SU-DHL-6 (cell line): Measurements from ENCODE around the gene C2CD4C.

Source experiments
- H2AFZ ChIP-seq: fragments of 200-600 bp; sonication (generic); 2 replicates; pipeline ENCODE4 v1.6.1; 2014; ENCODE audit warnings: low read depth, mild to moderate bottlenecking, moderate library complexity, mixed read lengths, antibody characterized with exemption, low read length; ENCODE audit not compliant: severe bottlenecking
- H3F3A ChIP-seq: fragments of 200-600 bp; shearing (Covaris generic); 2 replicates; pipeline ENCODE4 v1.6.0; 2016; ENCODE audit warnings: antibody characterized with exemption, mild to moderate bottlenecking; ENCODE audit not compliant: insufficient read depth
- H3K27ac ChIP-seq: fragments of 200-600 bp; sonication (generic); 2 replicates; pipeline ENCODE4 v1.5.1; 2016; ENCODE audit warnings: low read depth, mild to moderate bottlenecking, low read length, moderate library complexity, mixed read lengths
- H3K27me3 ChIP-seq: fragments of 200-600 bp; sonication (generic), shearing (Covaris generic); 2 replicates; pipeline ENCODE4 v1.6.0; 2014; ENCODE audit warnings: mild to moderate bottlenecking, low read length
- H3K36me3 ChIP-seq: fragments of 200-600 bp; sonication (generic); 2 replicates; pipeline ENCODE4 v1.6.1; 2014; ENCODE audit warnings: mild to moderate bottlenecking, low read length, mixed read lengths
- H3K4me2 ChIP-seq: fragments of 300-600, 200-600 bp; shearing (Covaris generic), sonication (generic); 2 replicates; pipeline ENCODE4 v1.6.0; 2014; ENCODE audit warnings: low read length, low read depth, mild to moderate bottlenecking; ENCODE audit not compliant: poor library complexity, severe bottlenecking
- H3K4me3 ChIP-seq: fragments of 200-600 bp; sonication (generic); 2 replicates; pipeline ENCODE4 v1.5.1; 2014; ENCODE audit warnings: antibody characterized with exemption, low read length, mild to moderate bottlenecking, mixed read lengths; ENCODE audit not compliant: insufficient read depth, poor library complexity, severe bottlenecking
- H3K79me2 ChIP-seq: fragments of 200-600 bp; sonication (generic); 2 replicates; pipeline ENCODE4 v1.6.1; 2014; ENCODE audit warnings: mild to moderate bottlenecking, low read length, moderate library complexity; ENCODE audit not compliant: insufficient read depth
- H3K9ac ChIP-seq: fragments of 200-600 bp; sonication (generic); 2 replicates; pipeline ENCODE4 v1.7.0; 2014; ENCODE audit warnings: mild to moderate bottlenecking, low read length
- H3K9me2 ChIP-seq: fragments of 200-600 bp; sonication (generic); replicated peaks from 2 replicates; pipeline ENCODE4 v1.6.1; 2014; ENCODE audit warnings: low read length; ENCODE audit not compliant: insufficient read depth
- H3K9me3 ChIP-seq: fragments of 200-600 bp; sonication (generic); 2 replicates; pipeline ENCODE4 v1.6.1; 2014; ENCODE audit warnings: low read length, mixed read lengths; ENCODE audit not compliant: insufficient read depth
- H4K20me1 ChIP-seq: fragments of 200-600 bp; sonication (generic); 2 replicates; pipeline ENCODE4 v1.6.1; 2014; ENCODE audit warnings: low read depth, mild to moderate bottlenecking, antibody characterized with exemption, low read length, moderate library complexity, mixed read lengths
- EZH2phosphoT487 ChIP-seq: fragments of 200-600 bp; sonication (generic), shearing (Covaris generic); conservative IDR thresholded peaks from 2 replicates; pipeline ENCODE4 v1.6.1; 2018; ENCODE audit warnings: mild to moderate bottlenecking, antibody characterized with exemption, low read length, moderate library complexity, mixed read lengths
- TF ChIP-seq, protein P1 (sequence below): fragments of 200-600 bp; sonication (generic); IDR thresholded peaks from one replicate; pipeline ENCODE4 v1.5.1; 2017; ENCODE audit warnings: antibody characterized with exemption, mild to moderate bottlenecking, low read length, moderate library complexity; ENCODE audit not compliant: insufficient read depth, poor library complexity, severe bottlenecking

Gene C2CD4C

DNA sequence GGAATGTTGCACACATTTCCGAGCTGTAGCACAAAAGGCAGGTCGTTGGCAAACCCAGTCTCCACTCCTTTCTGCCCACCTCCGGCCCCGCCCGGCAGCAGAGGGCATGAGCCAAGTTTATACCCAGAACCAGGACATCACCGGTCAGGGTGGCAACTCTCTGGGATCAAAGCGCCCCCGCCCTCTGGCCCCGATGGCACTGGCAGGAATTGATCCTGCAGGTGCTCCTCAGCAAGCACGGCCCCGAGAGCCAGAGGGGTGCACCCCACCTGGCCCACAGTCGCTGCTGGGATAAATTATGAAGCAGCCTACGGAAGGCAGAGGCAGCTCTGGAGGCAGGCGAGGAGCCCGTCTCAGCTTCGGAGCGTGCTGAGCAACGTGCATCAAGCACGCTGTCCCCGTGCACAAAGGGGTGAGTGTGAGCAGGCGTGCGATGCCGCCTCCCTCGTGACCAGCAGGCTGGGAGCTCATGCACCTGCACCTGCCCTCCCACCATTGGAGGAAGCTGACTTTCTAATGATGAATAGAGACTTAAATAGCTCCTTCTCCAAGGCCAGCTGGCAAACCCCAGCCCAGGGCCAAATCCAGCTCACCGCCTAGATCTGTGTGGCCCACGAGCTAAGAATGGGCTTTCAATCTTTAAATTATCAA lies 26.2 kb upstream of the C2CD4C start:
- Histone ChIP-seq H3K27ac (no peak overlapping the region), H3K79me2 (no peaks in the 10 kb centered on the region), H3K9ac (no peak overlapping the region), H3K9me3 (no peaks in the 10 kb centered on the region), H3K9me2 (no peaks in the 10 kb centered on the region), H3F3A (no peaks in the 10 kb centered on the region), H3K4me3 (no peak overlapping the region), H2AFZ (no peak overlapping the region), H3K4me2 (no peak overlapping the region), H3K27me3 (no peaks in the 10 kb centered on the region), H4K20me1 (no peaks in the 10 kb centered on the region), H3K36me3 (no peaks in the 10 kb centered on the region)
- TF ChIP-seq, protein P1, sequence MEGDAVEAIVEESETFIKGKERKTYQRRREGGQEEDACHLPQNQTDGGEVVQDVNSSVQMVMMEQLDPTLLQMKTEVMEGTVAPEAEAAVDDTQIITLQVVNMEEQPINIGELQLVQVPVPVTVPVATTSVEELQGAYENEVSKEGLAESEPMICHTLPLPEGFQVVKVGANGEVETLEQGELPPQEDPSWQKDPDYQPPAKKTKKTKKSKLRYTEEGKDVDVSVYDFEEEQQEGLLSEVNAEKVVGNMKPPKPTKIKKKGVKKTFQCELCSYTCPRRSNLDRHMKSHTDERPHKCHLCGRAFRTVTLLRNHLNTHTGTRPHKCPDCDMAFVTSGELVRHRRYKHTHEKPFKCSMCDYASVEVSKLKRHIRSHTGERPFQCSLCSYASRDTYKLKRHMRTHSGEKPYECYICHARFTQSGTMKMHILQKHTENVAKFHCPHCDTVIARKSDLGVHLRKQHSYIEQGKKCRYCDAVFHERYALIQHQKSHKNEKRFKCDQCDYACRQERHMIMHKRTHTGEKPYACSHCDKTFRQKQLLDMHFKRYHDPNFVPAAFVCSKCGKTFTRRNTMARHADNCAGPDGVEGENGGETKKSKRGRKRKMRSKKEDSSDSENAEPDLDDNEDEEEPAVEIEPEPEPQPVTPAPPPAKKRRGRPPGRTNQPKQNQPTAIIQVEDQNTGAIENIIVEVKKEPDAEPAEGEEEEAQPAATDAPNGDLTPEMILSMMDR = no peak
- TF ChIP-seq EZH2phosphoT487 = no peak

DNA sequence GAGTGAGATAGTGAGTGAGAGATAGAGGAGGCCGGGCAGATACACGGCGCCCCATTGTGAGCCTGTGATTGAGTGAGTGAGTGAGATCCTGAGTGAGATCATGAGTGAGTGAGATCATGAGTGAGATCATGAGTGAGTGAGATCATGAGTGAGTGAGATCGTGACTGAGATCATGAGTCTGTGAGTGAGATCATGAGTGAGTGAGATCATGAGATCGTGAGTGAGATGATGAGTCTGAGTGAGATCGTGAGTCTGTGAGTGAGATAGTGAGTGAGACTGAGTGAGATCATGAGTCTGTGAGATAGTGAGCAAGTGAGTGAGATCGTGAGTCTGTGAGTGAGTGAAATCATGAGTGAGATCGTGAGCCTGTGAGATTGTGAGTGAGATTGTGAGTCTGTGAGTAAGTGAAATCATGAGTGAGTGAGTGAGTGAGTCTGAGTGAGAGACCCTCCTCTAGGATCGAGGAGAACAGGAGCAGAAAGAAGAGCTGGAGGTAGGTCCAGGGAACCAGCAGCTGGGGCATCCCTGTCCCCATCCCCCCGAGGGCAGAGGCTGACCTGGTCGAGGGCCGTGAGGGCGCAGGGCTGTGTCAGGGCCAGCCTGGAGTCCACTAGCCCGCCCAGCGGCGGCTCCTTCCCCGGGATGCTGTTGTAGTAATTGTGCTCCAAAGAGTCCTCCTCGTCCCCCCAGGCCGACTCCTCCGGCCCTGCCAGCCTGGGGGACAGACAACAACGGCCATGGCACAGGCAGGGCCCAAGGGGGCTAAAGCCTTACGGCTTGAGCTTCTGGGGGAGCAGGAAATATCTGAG lies 25.4 kb upstream of the C2CD4C start:
- Histone ChIP-seq H3K9ac (no peak overlapping the region), H3K27me3 (no peaks in the 10 kb centered on the region), H3K9me2 (no peaks in the 10 kb centered on the region), H3K27ac (no peak overlapping the region), H3K36me3 (no peaks in the 10 kb centered on the region), H3K4me3 (no peak overlapping the region), H3K4me2 (no peak overlapping the region), H3K9me3 (no peaks in the 10 kb centered on the region), H3F3A (no peaks in the 10 kb centered on the region), H2AFZ (no peak overlapping the region), H4K20me1 (no peaks in the 10 kb centered on the region), H3K79me2 (no peaks in the 10 kb centered on the region)
- no peak for TF ChIP-seq EZH2phosphoT487
- TF ChIP-seq, protein P1 = no peak

DNA sequence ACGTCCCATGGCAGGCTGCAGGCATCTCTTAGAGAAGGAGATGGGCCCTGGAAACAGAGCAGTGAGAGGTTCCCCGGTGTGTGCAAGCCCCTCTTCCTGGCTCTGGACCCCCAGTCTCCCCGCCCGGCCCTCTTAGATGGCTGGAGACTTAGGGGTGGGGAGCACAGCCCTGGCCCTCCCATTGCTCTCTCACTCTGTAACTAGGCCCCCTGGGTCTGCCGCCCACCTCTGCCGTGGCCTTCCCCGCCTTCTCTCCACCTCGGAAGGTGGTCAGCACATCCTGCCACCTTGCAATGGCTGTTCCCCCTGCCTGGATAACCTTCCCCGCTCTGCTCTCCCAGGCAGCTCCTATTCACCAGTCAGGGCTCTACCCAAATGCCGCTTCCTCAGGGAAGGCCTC lies 21.8 kb upstream of the C2CD4C start:
- Histone ChIP-seq H3K27me3 (no peaks in the 10 kb centered on the region), H3F3A (no peaks in the 10 kb centered on the region), H3K79me2 (no peaks in the 10 kb centered on the region), H3K9me2 (no peaks in the 10 kb centered on the region), H3K4me3 (no peak overlapping the region), H4K20me1 (no peaks in the 10 kb centered on the region), H3K4me2 (no peak overlapping the region), H3K9ac (no peak overlapping the region), H2AFZ (no peak overlapping the region), H3K9me3 (no peaks in the 10 kb centered on the region), H3K36me3 (no peaks in the 10 kb centered on the region), H3K27ac (no peak overlapping the region)
- no peak for TF ChIP-seq EZH2phosphoT487
- TF ChIP-seq, protein P1 = no peak
